GM19372 (cell line): ENCODE measurements around the gene MAP4K2.
A peak's percentile ranks its signal among the peaks of the same experiment; 100 is the strongest.
"Not testable (repeated sequence)": the region's sequence is repeated elsewhere in the genome, so short reads cannot be mapped to it uniquely, and the experiment has no call there.

ENCODE experiments used
- ATAC-seq: cut with Tn5 transposase; IDR thresholded peaks from one replicate; pipeline ENCODE4 v1.9.1; 2021; ENCODE audit warnings: mild to moderate bottlenecking, low read depth, moderate library complexity; ENCODE audit not compliant: unreplicated experiment

The MAP4K2 gene

DNA sequence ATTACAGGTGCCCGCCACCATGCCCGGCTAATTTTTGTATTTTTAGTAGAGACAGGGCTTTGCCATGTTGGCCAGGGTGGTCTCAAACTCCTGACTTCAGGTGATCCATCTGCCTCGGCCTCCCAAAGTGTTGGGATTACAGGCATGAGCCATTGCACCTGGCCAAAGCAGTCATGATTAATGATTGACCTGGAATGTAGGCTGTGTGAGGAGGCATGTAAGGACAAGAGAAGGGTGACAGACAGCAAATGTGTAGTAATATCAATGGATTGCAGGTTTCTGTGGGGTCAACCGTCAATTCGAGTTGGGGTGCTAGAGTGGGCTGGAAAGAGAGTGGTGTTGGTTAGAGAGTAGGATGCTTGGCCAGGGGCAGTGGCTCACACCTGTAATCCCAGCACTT, 12.4 kb upstream of the MAP4K2 start:
- not testable (repeated sequence) for ATAC-seq

DNA sequence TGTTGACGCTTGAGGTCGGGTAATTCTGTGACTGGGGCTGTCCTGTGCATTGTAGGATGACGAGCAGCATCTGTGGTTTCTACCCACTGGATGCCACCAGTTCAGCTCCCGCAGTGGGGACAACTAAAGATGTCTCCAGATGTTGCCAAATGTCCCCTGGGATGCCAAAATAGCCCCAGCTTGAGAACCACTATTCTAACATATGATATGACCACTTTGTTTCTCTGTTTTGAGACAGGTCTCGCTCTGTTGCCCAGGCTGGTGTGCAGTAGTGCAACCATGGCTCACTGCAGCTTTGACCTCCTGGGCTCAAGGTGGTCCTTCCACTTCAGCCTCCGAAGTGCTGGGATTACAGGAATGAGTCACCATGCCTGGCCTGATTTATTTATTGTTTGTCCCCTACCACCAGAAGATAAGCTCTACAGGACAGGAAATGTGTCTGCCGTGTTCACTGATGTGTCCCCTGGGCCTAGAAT, 11.7 kb upstream of the MAP4K2 start:
- ATAC-seq, result no peak

DNA sequence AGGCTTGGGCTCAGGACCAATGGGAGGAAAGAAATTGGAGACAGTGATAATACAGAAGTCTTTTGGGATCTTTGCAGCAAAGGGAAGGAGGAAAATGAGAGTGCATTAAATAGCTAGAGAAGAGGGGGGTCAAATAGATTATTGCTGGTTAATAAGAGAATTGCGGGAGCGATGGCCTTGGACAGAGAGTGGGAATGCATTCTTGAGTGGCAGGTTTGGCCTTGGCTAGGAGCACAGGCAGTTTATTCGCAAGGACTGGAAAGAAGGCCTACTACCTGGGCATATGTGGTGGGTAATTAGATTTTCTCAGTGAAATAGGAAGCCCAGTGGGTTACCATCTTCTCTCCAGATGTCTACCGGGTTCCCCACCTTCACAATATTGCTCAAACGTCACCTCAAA, 10.8 kb upstream of the MAP4K2 start:
- no peak for ATAC-seq

DNA sequence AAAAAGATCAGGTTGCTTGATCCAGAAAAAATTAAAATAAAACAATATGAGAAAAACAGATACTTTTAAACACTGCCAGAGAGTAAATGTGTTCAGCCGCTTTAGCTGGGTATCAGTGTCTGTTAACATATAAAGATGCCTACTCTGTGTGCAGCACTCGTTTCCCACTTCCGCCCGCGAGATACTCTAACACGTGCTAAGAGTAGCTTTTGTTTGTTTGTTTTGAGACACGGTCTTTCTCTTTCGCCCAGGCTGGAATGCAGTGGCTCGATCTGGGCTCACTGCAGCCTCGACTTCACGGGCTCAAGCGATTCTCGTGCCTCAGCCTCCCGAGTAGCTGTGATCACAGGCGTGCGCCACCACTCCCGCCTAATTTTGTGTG, 7.9 kb upstream of the MAP4K2 start:
- ATAC-seq, result no peak

DNA sequence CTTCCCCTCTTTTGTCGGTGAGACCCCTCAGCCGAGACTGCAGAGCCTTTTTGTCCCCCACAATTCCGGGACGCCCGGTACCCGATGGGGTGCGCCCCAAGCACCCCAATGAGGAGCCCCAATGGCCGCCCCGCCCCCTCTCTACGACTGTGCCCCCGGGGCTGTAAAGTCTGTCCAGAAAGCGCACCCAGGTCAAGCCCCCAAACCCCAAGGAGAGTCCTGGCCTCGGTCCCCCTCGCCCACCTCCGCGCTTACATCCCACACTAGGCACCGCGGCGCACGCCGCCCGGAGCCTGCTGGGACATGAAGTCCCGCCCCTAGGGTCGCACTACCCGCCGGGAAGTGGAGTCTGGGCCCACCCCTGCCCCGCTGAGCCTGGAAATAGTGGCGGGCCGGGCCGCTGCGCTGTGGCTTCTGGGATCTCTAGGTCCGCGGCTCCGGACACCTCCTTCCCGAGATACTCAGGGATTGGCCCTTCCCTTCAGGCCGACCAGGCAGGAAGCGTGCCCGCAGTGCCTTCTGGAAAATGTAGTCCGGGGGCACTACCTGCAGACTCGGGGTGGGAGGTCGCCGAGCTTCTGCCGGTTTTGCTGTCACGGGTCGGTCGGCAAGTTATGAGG, 7.4 kb upstream of the MAP4K2 start, which contains the start of gene MEN1:
TSS of gene MEN1 (minus strand) at position 281 of the 620 bp plus-strand sequence. CDS start 442 bp downstream, outside the sequence.
- peak; percentile 76 for ATAC-seq

DNA sequence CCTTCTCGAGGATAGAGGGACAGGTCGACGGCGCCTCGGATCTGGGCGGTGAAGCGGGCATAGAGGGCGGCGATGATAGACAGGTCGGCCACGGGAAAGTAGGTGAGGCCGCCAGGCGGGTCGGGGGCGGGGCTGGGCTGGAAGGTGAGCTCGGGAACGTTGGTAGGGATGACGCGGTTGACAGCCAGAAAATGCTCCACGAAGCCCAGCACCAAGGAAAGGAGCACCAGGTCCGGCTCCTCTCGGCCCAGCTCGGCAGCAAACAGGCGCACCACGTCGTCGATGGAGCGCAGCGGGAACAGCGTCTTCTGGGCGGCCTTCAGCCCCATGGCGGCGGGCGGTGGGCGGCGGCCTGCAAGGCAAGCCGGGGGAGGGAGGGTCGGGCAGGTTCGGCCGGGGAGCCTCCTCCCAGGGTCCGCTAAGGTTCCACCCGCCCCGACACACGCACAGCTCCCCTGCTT, 6.8 kb upstream of the MAP4K2 start:
- ATAC-seq, result no peak

DNA sequence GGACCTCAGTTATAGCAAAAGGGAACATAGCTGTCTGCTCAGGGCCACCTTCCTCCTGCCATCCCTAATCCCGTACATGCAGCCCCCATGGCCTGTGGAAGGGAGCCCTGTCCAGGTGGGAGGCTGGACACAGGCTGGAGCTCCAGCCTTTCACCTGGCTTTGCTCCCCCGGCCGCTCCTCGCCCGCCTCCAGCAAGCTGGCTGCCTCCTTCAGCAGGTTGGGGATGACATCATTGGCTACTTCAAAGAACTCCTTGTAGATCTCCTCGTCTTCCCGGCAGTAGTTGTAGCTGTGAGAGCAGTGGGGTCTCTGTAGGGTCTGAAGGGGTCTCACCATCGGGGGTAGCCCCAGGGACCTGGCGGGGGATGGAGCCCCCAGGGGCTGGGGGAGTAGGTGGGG, 2.5 kb upstream of the MAP4K2 start:
- no peak for ATAC-seq

DNA sequence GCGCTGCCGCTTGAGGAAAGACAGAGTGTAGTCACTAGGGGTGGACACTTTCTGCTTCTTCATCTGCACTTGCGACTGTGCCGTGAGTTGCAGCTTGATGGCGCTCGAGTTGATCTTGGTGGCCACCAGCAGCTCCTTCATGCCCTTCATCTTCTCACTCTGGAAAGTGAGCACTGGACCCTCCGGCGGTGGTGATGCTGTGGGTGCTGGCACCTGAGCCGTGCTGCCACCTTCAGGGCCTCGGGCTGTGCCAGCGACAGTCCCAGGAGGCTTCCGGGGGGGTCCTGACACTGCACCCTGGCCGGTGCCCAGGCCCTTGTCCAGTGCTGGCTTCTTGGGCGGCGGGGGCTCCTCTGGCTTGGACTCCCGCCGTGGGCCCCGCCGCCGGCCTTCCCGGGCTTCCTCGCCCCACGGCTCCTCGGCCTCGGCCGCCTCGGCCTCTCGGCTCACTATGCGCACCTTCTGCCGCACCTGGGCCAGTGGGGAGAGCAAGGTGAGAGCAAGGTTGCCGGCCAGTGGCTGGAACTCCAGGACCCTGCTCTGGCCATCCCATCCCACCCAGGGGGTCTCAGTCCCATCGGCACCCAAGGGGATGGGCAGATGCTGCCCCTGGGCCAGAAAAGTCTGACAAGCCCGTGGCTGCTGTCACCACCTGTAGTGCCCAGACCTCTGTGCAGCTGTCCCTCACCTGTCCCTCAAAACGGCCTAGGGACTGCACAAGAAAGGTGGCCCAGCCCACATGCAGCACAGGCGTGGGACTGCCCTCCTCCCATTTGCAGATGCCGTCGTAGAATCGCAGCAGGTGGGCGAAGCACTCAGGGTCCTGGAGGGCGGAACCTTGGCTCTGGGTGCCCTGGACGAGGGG, 1.6 kb upstream of the MAP4K2 start:
- ATAC-seq, result no peak

DNA sequence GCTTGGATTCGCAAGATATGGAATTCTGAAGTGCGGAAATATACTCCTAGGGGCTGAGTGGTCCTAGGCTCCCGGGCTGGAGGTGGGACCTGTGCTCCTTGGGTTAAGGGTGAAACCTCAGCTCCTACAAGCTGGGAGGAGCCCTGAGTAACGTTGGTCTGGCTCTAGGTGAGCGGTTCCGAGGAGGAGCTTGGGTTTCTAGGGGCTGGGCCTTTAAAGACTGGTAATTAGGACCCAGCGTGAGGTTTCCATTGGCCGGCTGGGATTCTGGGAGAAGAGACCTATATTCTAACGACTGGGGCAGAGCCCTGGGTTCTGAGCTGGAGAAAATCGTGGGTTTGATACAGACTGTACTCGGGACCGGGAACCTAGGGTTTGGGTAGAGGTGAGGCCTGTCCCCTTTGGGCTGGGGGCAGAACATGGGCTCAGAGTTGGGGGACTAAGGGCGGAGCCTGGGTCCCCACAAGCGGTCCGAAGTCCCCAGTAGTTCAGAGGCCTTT, 882 bp upstream of the MAP4K2 start:
- no peak for ATAC-seq

DNA sequence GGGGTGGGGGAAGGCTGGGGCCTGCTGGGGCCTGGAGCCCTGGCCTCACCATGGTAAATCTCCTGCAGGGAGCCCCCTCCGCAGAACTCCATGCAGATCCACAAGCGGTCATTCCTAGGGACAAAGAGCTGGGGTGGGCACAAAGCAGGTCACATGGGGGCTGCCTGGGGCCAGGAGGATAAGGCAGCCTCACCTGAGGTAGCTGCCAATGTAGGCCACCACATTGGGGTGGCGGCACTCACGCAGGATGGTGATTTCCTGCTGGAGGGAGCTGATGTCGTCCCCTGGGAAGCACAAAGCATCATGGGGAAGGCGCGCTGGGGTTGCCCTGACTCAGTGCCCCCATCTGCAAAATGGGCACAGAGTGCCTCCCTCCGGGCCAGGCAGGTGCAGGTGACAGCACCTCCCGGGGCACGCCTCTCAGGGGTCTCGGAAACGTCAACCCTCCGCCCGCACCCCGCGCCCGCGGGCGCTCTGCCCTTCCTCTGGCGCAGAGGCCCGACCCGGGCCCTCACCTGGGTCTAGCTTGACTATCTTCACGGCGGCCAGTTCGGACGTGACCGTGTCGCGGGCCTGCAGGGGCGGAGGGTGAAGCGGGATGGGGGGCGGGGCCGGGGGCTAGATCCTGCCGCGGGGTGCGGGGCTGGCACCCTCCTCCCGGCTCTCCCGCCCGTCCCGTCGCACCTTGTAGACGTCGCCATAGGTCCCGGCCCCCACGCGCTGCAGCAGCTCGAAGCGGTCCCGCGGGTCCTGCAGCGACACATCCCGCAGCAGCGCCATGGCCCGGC, 450 bp downstream of the MAP4K2 start:
- ATAC-seq, result peak; percentile 17

DNA sequence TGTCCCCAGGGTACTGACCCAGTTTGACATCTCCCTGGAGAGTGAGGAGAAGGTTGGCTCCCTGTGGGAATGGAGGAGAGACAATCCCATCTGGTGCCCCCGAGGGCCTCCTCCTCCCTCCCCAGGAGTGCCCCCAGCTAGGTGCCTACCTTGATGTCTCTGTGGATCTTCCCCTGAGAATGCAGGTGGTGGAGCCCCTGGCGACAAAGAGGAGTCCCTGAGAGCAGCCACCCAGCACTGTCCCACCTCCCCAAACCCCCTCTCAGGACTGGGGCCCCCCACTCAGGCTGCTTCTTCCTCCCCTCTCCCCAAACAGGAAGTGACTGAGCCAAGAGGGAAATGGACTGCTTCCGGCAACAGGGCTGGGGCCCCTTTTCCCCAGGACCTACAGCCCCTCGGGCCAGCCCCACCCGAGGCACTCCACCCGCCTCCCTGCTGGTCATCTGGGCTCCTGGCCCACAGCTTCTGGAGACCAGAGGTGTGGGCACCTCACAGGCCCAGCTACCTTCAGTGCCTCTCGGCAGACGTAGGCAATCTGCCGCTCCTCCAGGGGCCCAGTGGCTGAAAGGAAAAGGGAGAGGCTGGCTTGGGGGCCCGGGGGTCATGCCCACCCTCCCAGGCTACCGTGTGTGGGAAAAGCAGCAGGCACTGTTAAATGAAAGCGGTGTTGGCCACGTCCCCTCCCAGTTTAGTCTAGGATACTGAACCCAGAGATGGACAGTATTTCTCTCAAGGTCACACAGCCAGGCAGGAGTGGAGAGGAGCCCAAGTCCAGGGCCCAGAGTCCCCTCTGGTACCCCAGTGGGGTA, 1.2 kb downstream of the MAP4K2 start:
- ATAC-seq, result no peak

DNA sequence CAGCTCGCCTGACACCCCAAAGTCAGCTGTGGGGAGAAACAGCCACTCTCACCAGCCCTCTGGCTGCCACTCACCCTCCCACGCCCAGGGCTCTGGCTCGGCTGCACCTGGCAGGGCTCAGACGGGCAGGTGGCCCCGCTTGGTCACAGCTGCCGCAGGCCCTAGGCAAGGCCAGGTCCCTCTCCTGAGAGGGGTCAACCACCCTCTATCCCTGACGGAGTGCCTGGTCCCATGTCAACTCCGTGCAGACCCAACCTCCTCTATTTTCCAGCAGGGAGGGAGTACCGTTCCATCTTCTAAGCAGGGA, 1.9 kb downstream of the MAP4K2 start:
- ATAC-seq, result no peak

DNA sequence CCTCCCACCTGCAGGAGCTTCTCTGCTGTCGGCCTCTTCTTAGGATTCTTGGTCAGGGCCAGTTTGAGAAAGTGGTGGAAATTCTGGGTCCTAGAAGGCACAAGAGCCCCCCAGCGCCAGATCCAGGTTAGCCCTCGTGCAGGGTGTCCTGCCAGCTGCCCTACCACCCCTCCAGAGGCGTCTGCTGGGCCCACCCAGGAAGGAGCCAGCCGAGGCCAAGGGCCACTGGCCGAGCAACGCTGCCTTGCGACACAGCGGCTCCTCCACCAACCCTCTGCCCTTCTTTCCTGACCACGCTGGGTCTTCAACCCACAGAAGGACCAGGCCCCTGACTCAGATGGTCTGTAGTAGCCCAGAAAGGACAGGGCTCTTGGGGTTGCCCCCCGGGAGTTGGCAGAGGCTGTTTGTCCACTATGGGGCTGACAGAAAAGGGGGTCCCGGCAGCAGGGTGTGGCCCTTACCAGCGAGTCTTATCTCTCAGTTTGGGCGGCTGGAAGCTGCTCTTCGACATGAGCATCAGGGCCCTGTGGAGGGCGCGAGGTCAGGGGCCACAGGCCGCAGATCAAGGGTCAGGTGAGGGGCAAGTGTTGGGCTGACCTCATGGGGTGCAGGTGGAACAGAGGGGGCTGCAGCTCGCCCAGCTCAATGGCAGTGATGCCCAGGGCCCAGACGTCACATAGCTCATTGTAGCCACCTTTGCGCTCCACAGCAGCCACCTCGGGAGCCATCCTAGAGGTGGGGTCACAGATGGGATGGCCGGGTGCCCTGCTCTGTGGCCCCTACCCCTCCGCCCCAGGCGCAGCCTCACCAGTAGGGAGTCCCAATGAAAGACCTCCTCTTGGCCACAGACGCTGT, 2.5 kb downstream of the MAP4K2 start:
- no peak for ATAC-seq

DNA sequence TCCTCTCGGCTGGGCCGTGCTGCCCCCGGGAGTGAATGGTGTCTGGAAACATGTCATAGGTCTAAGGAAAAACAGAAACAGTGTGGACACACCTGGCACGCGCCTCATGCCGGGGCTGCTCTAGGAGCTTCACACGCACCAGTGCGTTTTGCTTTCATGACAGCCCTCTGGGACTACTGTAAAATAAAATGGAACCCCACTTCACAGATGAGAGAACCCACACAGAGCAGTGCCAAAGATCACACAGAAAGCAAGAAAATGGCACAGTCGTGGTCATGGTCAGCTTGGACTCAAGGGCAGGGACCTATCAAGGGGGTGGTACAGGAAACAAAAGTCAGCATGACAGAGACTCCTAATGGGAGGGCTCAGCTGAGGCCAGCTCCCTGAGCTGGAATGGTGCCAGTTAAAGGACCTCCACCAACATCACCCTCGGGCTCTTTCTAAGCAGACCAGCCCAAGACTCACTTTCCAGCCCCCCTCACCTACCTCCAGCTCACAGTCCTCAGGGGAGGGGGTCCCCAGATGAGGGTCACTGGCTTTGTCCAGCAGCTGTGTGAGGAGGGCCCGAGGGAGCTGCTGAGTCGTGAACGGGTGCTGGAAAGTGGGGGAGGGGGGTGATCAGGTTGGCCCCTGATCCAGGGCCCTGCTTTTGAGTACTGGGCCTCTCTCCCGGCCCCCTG, 3.3 kb downstream of the MAP4K2 start:
- no peak for ATAC-seq

DNA sequence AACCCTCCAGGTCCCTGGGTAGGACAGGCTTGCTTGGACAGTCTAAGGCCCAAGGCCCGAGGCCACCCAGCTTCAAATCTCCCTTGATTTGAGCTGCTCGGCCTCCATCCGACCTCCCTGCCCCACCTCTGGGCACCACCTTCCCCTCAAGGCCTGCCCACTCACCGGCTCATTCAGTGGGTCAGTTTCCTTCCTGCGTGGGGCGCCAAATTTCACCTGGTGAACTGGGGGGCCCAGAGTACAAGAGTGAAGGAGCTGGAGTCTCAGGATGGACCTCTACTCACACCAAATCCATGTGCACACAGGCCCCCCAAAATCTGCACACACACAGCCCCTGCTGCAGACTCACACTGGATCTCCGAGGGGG, 3.8 kb downstream of the MAP4K2 start:
- no peak for ATAC-seq

DNA sequence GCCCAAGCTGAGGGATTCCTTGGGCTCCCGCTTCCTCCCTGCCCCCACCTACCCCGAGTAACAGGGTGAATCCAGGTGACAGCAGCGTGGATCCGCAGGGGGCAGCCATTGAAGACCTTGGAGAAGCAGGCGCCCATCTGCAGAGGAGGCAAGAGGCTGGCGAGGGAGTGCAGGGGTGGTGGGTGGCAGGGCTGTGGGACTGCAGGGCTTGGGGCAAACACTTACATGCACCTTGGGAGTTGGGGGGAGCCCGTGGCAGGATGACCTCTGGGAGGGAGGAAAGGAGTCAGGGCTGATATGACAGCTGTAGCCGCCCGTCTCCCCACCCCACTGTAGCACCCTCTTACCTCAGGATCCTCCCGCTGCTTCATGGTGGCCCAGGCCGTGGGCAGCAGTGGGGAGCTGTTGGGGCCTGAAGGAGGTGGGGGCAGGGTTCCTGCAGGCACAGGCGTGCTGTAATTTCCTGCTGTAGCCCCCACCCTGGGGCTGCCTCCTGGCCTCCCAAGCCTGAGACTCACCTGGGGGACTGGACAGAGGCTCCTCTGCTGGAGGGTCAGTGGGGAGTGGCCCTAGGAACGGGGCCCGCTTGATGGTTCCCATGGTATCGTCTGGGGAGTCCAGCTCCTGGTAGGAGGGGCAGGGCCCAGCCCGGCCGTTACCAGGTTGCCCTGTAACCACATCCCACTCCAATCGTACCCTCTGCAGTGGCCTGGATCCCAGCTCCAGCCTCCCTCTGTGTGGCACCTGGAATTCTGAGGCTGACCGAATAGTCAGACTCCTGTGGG, 6.1 kb downstream of the MAP4K2 start:
- no peak for ATAC-seq

DNA sequence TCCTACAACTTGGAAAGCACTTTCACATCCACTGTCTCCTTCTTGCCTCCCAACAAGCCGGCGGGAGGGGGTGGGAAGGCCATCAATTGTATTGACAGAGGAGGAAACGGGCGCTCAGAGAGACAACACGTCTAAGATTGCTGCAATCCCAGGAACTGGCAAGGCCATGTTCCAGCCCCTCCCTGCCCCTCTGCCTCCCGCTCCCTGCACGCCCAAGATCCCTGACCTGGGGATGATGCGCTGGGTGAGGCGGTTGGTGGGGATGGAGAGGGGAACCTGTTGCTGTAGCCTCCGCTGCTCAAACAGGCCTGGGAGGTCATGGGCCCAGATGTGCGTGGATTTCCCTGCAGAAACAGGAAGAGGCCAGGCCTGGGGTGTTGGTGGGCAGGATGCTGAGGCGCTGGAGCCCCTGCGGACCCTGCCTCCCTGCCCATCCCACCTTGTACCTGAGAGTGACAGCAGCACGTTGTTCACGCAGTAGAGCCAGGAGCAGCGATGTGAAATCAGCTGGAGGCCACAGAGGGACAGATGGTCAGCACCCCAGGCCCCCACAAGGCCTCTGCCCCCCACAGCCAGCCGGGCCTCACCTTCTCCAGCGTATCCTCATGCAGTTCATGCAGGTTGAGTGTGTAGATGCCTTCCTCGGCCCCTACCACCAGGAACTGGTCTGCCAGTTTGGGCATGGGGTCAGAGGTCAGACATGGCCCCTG, 6.8 kb downstream of the MAP4K2 start:
- no peak for ATAC-seq
